GF-D8 (cell line): ENCODE data around the gene ETDC.
A peak's percentile ranks its signal among the peaks of the same experiment; 100 is the strongest.

Experiments
- DNase-seq: peaks from one replicate; lab custom pipeline; 2025; lab: John Stamatoyannopoulos, UW

ETDC gene

GRCh38 chrX:135346975-135347374 lies 37.7 kb downstream of the ETDC start:
- no peak for DNase-seq

- DNase-seq = peak; percentile 0
These were observed 38.2 kb downstream of the ETDC start for GRCh38 chrX:135347381-135348016.

DNA sequence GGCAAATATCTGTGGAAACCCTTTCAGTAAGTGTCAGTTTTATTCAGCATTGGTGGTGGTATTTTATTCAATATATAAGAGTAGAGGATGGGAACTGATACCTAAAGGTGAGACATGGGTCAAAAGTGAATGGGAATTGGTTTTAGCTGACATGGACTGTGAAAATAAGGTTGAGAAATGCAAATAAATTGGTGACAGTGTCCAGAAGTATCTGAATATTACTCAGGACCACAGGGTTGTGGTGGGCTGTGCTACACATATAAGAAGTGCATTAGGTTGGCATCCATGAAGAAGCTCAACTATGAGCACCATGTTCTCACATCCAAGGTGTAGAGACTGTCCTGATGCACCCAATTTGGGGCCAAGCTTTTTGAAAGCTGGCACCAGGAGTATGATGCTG lies 45.0 kb downstream of the ETDC start:
- DNase-seq = no peak
